AG09319 (cell line): ENCODE measurements around the gene USP25.

ENCODE experiments used
- DNase-seq: peaks from one replicate; pipeline ENCODE4 v3.0.0-alpha.2; 2010; ENCODE audit warnings: low read depth; ENCODE audit errors: extremely low read depth
- CTCF ChIP-seq: IDR thresholded peaks from 2 replicates; pipeline ENCODE4 v1.5.1; 2011; ENCODE audit warnings: low read depth, mild to moderate bottlenecking, inconsistent platforms, low read length, moderate library complexity

USP25 gene

DNA sequence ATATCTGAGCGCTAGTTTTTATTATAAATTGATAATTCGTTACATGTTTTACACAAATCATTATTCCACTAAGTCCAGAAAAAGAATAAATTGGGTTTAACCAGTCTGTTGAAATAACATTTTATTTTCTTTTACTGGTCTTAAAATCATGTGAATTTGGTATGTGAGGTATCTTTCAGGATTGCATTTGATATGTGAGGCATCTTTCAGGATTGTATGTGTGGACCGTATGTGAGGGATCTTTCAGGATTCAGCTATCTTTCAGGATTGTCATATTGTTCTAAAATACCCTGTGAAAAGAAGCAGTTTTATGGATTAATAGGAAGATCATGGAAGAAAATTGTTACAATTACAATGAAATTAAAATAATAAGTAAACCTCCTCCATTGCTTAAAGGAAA, 42.9 kb downstream of the USP25 start:
- TF ChIP-seq CTCF, result no peak
- DNase-seq, result no peak

DNA sequence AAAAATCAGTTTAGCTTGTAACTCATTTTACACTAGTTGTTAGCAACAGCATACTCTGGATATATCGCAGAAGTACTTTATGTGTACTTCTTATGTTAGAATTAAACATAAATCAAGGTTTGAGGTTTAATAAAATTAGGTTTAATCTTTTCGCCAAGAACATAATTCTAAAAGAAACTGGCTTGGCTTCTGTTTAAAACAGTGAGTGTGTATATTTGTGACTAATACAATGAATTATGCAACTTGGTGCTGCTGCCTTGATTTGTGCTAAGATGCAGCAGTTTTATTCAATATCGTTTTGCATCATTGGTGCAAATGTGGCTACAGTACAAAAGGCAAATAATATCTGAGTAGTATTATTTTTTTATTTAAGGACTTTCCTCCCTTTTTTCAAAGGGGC, 44.8 kb downstream of the USP25 start:
- no peak for DNase-seq
- no peak for TF ChIP-seq CTCF

GRCh38 chr21:15775291-15775690, 45.5 kb downstream of the USP25 start:
- TF ChIP-seq CTCF, result no peak
- DNase-seq, result no peak

GRCh38 chr21:15775981-15776380, 46.2 kb downstream of the USP25 start:
- no peak for DNase-seq

GRCh38 chr21:15776818-15777217, 47.0 kb downstream of the USP25 start:
- no peak for DNase-seq
- no peak for TF ChIP-seq CTCF

More at GRCh38 chr21:15775981-15776380, 46.2 kb downstream of the USP25 start:
- no peak for TF ChIP-seq CTCF

DNA sequence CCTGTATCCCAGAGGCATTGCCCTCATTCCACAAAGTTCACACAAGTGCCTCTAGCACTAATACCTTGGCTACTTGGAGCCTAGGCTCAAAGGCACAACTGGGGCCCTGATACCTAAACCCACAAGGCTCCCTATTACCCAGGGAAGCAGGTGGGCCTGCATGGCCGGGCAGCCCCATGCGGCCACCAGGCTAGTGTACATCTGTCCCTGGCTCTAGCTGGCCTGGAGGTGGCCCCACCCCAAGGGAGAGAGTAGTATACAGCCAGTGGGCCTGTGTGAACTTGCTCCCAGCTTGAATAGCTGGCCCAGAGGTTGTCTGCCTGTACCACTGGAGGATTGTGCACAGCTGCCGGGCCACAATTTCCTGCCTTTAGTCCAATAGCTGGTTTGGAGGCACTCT, 52.2 kb downstream of the USP25 start:
- DNase-seq, result no peak

DNA sequence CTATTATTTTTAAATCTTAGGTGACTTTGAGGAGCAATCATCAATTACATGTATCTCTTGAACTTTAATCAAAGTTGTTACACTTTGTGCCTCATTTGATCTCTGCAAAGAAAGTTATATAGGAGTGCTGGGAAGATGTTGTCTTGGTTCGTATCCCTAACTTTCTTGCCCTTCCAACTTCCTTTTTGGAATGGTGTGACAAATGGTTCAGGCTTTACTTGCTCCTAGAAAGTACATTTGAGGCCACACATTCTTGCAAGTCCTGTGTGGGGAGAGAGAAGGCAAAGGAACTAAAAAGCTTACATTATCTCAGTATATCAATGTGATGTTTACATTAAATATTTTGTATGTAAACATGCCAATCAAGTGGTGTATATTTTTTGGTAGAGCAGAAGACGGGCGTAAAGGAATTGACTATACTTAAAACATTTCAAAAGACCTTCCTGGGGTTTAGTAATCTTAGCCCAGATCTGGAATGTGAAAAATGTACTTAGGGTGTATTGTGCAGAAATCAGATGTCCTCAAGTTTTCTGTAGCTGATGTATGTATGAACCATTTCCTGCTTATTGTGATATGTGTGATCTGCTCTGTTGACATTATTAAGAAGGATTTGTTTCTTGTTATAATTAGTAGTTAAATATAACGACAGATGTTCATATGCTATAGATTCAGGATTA, 59.2 kb downstream of the USP25 start:
- DNase-seq, result no peak
- TF ChIP-seq CTCF, result no peak

More for the DNA sequence above, 52.2 kb downstream of the USP25 start:
- TF ChIP-seq CTCF, result no peak
